GM19193 (cell line): ENCODE data around the gene ADARB2.

Experiments used
- POLR2A ChIP-seq: IDR thresholded peaks from 4 replicates; pipeline ENCODE4 v1.6.1; 2011; ENCODE audit not compliant: insufficient read depth, insufficient read length; ENCODE audit errors: extremely low read depth

The ADARB2 gene

GRCh38 chr10:1301143-1301542 is 436.2 kb downstream of the ADARB2 start:
- no peak for TF ChIP-seq POLR2A

DNA sequence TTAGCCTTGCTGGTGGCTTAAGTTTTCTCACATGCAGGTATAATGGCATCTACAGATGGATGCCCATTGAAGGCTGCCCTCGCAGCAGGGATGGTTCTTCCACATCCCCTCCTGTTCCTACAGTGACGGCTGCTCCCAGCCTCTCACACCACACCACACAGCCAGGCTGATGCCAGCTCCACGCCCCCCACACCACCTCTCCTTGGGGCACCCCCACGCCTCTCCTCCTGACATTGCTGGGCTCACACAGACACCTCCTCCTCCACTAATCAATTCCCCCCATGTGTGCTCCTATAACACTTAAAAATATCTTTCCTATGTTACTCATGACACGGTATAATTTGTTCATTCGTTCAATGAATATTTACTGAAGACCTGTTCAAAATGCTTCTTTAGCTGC is 437.1 kb downstream of the ADARB2 start:
- TF ChIP-seq POLR2A: no peak

DNA sequence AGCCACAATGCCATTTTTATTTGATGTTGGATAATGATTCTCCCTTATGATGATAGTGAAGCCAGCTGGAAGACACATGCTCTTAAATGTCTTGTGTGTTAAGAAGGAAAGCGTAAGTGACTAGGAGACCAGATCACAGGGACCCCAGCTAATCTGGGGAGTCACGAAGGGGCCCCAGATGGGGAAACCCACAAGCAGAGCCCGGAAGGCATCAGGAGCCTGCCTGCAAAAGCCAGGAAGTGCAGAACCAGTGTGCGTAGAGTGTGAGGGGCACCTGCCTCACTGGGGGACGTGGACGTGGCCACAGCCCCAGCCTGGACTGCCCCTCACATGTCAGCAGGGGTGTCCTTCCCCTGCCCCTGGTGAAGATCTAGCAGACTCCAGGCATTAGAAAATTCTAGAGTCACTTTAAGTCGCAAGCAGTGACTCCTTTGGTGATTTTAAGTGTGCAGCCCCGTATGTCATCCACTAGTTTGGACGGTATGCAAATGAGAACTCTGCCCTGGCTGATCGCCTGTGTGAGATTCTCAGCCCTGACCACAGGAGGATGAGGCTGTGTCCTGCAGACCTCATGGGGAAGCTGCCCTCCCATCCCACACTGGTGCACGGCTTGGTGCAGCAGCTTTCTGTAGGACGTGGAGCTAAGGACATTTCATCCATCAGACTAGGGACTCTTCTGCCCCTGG is 438.1 kb downstream of the ADARB2 start:
- no peak for TF ChIP-seq POLR2A

- no peak for TF ChIP-seq POLR2A
These were observed 439.6 kb downstream of the ADARB2 start for GRCh38 chr10:1297566-1298301.

- TF ChIP-seq POLR2A: no peak
These were observed 441.4 kb downstream of the ADARB2 start for GRCh38 chr10:1295756-1296480.

DNA sequence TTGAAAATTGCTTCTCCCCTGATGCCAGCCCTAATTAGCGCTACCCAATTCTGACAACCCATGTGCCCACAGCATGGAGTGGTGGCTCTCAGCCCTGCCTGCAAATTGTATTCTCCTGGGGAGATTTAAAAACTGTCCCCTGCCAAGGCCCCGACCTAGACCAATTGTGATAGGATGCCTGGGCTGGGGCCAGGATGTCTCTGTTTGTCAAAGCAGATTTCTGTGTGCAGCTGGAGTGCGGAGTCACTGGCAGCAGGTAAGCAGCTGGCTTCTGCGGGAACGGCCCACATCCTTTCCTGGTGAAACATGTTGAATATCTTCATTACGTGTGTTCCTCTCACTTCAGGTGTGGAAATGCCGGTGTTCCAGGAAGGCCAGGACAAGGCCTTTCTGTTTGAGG is 442.6 kb downstream of the ADARB2 start:
- no peak for TF ChIP-seq POLR2A

GRCh38 chr10:1293636-1294435 is 443.5 kb downstream of the ADARB2 start:
- TF ChIP-seq POLR2A: no peak

GRCh38 chr10:1293157-1293556 is 444.2 kb downstream of the ADARB2 start:
- no peak for TF ChIP-seq POLR2A

- no peak for TF ChIP-seq POLR2A
These were observed 444.7 kb downstream of the ADARB2 start for GRCh38 chr10:1292611-1293031.

DNA sequence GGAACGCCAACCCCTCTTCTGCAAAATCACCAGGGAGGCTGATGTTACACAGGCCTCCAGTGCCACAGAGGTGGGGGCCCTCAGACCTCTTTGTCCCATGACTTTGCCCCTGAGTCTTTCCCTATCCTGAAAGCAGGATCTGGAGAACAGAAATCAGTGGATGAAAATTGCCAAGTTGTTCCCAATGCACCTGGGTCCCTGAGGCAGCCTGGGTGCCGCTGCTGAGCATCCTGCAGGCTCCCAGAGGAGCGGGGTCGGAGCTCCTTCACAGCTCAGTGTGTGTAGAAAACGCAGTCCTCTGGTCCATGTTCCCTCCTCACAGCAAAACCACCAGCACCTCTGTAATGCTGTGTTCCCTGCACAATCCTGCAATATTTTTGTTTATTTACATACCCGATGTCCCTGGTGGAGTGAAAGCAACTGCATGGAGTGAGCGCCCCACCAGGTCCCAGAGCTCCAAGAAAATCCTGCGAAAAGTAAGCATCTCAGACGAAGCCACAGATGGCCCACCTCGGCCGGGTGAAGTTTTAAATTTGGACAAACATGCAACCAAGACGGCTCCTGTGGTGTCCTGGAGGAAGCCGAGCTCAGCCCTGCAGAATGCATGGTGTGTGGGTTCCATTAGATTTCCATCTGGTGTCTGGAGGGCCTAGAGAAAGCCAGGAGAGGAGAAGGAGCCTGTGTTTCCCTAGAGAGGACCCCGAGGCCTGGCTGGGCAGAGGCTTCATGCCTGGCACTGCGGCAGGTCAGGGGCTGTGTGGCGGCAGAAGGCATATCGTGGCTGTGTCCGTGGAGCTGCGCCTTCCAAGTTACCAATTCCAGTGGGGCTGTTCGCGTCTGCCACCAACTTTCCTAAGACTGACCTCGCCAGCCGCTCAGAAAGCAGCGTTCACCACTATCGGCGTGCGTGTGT is 445.9 kb downstream of the ADARB2 start:
- no peak for TF ChIP-seq POLR2A

DNA sequence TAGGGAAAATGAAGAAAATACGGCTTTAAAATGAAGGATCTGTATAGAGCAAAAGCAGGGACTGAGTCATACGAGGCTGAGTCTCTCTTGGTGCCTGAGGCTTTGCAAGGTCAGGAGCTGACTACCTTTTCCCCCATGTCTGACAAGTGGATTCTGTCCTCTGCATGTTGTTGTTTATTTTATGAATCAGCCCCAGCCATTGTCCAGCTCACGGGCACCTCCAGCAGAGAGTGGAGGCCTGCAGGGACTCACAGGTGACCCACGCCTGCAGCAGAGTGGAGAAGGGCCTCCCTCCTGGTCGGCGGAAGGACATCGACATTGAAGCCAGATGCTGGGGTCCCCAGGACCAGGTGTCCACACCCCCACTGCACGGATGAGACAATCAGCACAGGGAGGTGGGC is 447.3 kb downstream of the ADARB2 start:
- no peak for TF ChIP-seq POLR2A

DNA sequence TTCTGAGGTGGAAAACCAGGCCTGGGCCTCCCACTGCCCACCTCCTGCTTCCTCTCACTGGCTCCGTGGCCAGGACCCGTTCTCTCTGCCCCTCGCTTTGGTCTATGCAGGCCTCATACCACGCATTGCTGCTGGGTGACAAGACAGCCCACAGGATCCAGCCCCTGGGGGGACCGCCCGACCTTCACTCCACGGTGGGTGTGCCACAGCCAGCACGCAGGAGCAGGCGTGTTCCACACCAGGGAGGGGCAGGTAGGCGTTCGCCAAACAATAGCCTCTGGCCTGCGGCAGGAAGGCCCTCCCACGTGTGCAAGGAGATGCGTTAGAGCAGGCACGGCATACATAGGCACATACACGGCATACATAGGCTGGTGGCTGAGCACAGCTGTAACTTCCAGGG is 447.7 kb downstream of the ADARB2 start:
- no peak for TF ChIP-seq POLR2A

DNA sequence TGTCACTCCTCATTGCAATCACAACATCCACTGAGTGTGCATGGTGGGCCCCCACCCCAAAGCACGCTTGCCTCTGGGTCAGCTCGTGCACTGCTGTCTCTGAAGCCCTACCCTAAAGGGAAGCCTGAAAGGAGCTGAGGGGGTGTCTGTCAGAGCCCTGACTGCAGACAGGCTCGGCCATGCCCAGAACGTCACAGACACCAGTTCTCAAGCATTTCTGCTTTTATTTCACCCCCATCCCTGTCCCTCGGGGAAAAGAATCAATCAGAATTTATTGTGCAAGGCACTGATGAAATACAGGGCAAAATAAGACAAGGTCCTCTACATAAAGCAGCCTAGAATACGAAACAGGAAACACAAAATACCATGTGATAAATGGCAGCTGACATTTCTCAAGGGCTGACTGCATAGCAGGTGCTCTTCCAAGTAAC is 449.3 kb downstream of the ADARB2 start:
- no peak for TF ChIP-seq POLR2A

GRCh38 chr10:1287487-1287886 is 449.8 kb downstream of the ADARB2 start:
- TF ChIP-seq POLR2A: no peak

DNA sequence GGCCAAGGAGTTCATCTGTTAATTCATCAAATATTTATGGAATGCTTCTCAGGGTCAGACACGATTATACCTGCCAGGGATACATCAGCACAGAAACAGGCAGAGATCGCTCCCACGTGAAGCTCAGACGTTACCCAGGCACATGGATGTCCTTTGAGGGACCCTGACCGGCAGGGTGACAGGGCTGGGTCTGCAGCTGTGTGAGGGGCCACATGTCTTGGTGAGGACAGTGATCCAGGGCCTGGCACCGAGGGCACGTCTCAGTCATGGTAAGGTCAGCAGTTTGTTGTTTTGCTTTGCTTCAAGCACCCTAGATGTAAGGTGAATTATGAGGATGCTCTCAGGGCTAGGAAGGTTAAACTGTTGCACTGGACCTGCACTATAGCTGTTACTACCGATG is 453.2 kb downstream of the ADARB2 start:
- no peak for TF ChIP-seq POLR2A

DNA sequence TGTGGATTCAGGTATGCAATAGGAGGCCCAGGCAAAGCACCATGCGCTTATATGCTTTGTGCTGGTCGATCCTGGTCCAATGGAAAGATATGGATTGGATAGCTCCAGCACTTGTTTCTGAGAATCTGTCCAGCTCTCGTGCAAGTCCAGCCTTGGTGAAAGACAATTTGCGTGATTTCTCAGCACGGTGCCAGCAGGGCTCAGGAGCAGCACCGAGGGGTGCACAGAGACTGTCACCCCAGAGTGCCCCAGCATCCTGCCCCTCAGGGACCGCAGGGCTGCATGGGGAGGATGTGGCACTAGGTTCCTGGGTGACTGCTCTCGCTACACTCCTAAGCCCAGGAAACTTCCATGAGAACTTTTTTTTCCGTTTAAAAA is 455.9 kb downstream of the ADARB2 start:
- no peak for TF ChIP-seq POLR2A
